Kidney (tissue), 14 donors: ENCODE data around the gene KCNMB2. TPM values are rescaled to one million over a fixed set of nuclear protein-coding genes. Genes with fewer than 3 reads are reported as not detected.

ENCODE experiments used
- DNase-seq, 5 donors: peaks; one replicate each; pipeline ENCODE4 v3.0.0-alpha.2; 2013 to 2020
- FAIRE-seq: peaks from 2 replicates; lab custom pipeline; 2012; peaks lifted over from hg19 to GRCh38; lab: Jason Lieb, UNC
- H3K27ac ChIP-seq, 2 donors: one replicate each; pipeline ENCODE4 v1.7.0; 2013; ENCODE audit warnings: low read depth in 2 of 2, low read length in 2 of 2, inconsistent platforms in 1 of 2
- H3K27me3 ChIP-seq: one replicate; pipeline ENCODE4 v1.7.1; 2013; ENCODE audit warnings: low read length, inconsistent platforms; ENCODE audit not compliant: control insufficient read depth, insufficient read depth
- H3K36me3 ChIP-seq, 3 donors: one replicate each; pipeline versions ENCODE4 v1.7.0 to v1.7.1; 2013; ENCODE audit warnings: low read length in 3 of 3, control low read depth in 1 of 3, inconsistent platforms in 1 of 3; ENCODE audit not compliant: insufficient read depth in 3 of 3, control insufficient read depth in 2 of 3
- H3K4me1 ChIP-seq, 3 donors: one replicate each; pipeline versions ENCODE4 v1.7.0 to v1.7.1; 2013; ENCODE audit warnings: low read length in 3 of 3, inconsistent platforms in 1 of 3, low read depth in 1 of 3; ENCODE audit not compliant: control insufficient read depth in 2 of 3, insufficient read depth in 2 of 3
- H3K4me3 ChIP-seq, 3 donors: one replicate each; pipeline versions ENCODE4 v1.7.0 to v1.8.1; 2013; ENCODE audit warnings: low read length in 3 of 3, control low read depth in 1 of 3, inconsistent platforms in 1 of 3
- H3K9ac ChIP-seq, 3 donors: one replicate each; pipeline versions ENCODE4 v1.7.0 to v1.7.1; 2013; ENCODE audit warnings: low read length in 3 of 3, control low read depth in 1 of 3, inconsistent platforms in 1 of 3
- H3K9me3 ChIP-seq, 3 donors: one replicate each; pipeline versions ENCODE4 v1.7.0 to v1.7.1; 2013; ENCODE audit warnings: low read length in 3 of 3, control low read depth in 1 of 3, inconsistent platforms in 1 of 3; ENCODE audit not compliant: control insufficient read depth in 2 of 3, insufficient read depth in 1 of 3
- intact Hi-C: fragments of 100-400 bp; cut with DNase I; formaldehyde crosslinking; loops from one replicate; pipeline ENCODE4 v1.11.1; 2022
- polyA plus RNA-seq: library from polyadenylated mRNA; stranded (reverse); fragments of 350-450 nt; fragmentation: Illumina TruSeq; extraction: RNeasy Lipid Tissue Mini Kit (QIAGEN cat#74804); gene quantifications from one replicate; pipeline ENCODE4 v1.2.3, GENCODE V29; 2014; ENCODE audit warnings: low read depth, low replicate concordance; ENCODE audit not compliant: insufficient read depth
- total RNA-seq: library from RNA; stranded (reverse); fragmentation: NEBNext Ultra II Directional; extraction: Animal tissue kit (Norgen Biotek cat#: 25700); gene quantifications from one replicate; pipeline ENCODE4 v1.2.1, GENCODE V29; 2021
- TF ChIP-seq, protein P1 (sequence below): IDR thresholded peaks from 3 replicates; pipeline ENCODE4 v1.5.1; 2012; ENCODE audit warnings: mild to moderate bottlenecking, moderate library complexity, borderline replicate concordance; ENCODE audit not compliant: insufficient read depth; ENCODE audit errors: extremely low read depth
- donor health status: control.
- donor health status: control.
- donor health status: control.
- donor health status: control.
- donor health status: control.
- donor health status: DM: yes; HTN: yes; CAD: no.
- donor health status: Normal renal cell carcinoma (clear cell type).

KCNMB2 gene
- total and polyA plus RNA-seq, 2 donors from 2014 or later = 2.1 to 4.4 TPM

DNA sequence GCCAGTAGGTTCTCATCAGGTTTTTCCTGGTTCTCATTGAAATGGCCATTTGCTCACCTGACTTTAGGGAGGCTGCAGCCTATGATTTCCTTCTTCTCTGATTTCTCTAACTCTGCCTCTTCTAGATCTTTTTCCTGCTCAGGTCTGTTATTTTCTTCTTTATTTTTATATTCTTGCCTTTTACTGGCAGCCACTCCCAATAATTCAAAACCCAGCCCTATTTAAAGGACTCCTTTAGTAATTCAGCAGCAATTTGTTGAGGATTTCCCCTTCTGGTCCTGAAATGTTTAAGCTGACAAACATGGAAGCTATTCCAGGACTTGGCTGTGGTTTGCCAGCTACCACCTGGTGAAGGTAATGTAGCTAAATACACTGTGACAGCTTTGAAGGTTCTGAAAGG lies 333.8 kb downstream of the KCNMB2 start:
- intact Hi-C loops = no loop called here

DNA sequence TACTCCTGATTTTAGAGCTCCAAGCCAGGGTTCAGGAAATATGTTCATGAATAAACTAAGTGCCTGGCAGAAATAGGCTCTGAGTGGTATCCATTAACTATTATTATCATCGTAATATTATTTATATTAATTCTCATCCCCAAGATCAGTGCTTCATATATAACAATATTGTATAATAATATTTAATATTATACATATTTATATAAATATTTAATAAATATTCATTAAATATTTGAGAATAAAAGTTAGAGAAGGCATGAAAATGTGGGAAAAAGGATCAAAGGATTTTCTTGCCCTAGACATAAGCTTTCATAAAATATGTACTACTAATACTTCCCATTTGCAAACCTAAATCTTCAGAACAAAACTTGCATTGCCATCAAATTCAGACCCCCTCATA lies 338.9 kb downstream of the KCNMB2 start:
- no peaks in the 10 kb centered on the region for H3K36me3 ChIP-seq
- no peak overlapping the region for H3K9ac ChIP-seq
- DNase-seq (no peak), FAIRE-seq (no peak)
- no peaks in the 10 kb centered on the region for H3K27me3 ChIP-seq
- no peak overlapping the region for H3K4me3 ChIP-seq
- H3K4me1 ChIP-seq = no peaks in the 10 kb centered on the region
- TF ChIP-seq, protein P1, sequence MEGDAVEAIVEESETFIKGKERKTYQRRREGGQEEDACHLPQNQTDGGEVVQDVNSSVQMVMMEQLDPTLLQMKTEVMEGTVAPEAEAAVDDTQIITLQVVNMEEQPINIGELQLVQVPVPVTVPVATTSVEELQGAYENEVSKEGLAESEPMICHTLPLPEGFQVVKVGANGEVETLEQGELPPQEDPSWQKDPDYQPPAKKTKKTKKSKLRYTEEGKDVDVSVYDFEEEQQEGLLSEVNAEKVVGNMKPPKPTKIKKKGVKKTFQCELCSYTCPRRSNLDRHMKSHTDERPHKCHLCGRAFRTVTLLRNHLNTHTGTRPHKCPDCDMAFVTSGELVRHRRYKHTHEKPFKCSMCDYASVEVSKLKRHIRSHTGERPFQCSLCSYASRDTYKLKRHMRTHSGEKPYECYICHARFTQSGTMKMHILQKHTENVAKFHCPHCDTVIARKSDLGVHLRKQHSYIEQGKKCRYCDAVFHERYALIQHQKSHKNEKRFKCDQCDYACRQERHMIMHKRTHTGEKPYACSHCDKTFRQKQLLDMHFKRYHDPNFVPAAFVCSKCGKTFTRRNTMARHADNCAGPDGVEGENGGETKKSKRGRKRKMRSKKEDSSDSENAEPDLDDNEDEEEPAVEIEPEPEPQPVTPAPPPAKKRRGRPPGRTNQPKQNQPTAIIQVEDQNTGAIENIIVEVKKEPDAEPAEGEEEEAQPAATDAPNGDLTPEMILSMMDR = no peak
- intact Hi-C loops = no loop called here
- H3K9me3 ChIP-seq = no peaks in the 10 kb centered on the region
- no peak overlapping the region for H3K27ac ChIP-seq

More for the DNA sequence above, 333.8 kb downstream of the KCNMB2 start:
- Histone ChIP-seq H3K27me3 (no peaks in the 10 kb centered on the region), H3K4me3 (no peak overlapping the region), H3K4me1 (peaks cover 0 to 3% (median 0%) of the 10 kb centered on the region in 3 donors), H3K36me3 (no peaks in the 10 kb centered on the region), H3K9ac (no peak overlapping the region), H3K27ac (no peak overlapping the region), H3K9me3 (no peaks in the 10 kb centered on the region)
- FAIRE-seq (no peak), DNase-seq (no peak)
- TF ChIP-seq, protein P1 = no peak

DNA sequence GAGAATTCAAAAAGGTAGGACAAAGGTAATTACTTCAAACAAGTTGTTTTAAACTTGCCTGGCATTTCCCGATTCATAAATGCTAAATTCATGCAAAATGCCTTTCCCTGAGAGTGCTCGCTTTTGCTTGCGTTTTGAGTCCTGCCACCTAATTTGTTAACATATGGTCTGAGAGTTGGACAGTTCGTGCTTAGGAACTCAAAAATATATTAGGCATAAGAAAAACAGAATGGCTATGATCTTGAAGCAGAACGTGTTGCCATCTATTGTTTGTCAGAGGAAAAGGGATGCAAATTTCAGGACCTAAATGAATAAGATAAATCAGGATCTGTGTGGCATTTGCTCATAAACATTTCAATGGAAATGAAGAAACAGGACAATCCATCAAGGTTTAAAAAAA lies 339.6 kb downstream of the KCNMB2 start:
- H3K36me3 ChIP-seq = no peaks in the 10 kb centered on the region

DNA sequence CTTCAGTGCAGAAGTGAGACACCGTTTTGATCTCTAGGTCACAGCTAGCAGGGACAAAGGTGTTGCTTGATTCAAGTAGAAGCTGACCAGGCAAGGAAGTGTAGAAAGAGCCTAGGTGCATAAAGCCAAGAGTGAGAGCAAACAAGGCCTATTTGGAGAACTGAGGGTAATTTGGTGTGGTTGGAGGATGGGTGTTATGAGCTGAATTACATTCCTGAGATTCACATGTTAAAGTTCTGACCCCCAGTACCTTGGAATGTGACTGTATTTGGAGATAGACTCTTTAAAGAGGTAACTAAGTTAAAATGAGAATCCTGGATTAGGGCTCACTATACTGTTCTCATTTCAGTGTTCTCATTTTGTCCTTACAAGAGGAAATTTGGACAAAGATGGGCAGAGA lies 344.0 kb downstream of the KCNMB2 start:
- FAIRE-seq (no peak), DNase-seq (no peak)
- TF ChIP-seq, protein P1 = no peak
- no peaks in the 10 kb centered on the region for H3K27me3 ChIP-seq
- intact Hi-C loops = no loop called here
- no peaks in the 10 kb centered on the region for H3K9me3 ChIP-seq
- no peaks in the 10 kb centered on the region for H3K4me1 ChIP-seq
- no peak overlapping the region for H3K27ac ChIP-seq
- no peaks in the 10 kb centered on the region for H3K36me3 ChIP-seq
- H3K4me3 ChIP-seq = no peak overlapping the region
- no peak overlapping the region for H3K9ac ChIP-seq

More for the DNA sequence above, 339.6 kb downstream of the KCNMB2 start:
- TF ChIP-seq, protein P1 = no peak
- no peak overlapping the region for H3K9ac ChIP-seq
- FAIRE-seq (no peak), DNase-seq (peak in 2 of 5 donors; percentile 12 to 18)
- no peak overlapping the region for H3K27ac ChIP-seq
- H3K4me1 ChIP-seq = no peaks in the 10 kb centered on the region
- H3K9me3 ChIP-seq = no peaks in the 10 kb centered on the region
- no peak overlapping the region for H3K4me3 ChIP-seq
- intact Hi-C loops = no loop called here
- H3K27me3 ChIP-seq = no peaks in the 10 kb centered on the region
